Hindlimb muscle (tissue), 1 donor: ENCODE data around the gene TTYH2. TPM values are rescaled to one million over a fixed set of nuclear protein-coding genes. Genes with fewer than 3 reads are reported as not detected.
"Not testable (repeated sequence)": the region's sequence is repeated elsewhere in the genome, so short reads cannot be mapped to it uniquely, and the experiment has no call there.

Experiments
- DNase-seq: peaks from one replicate; pipeline ENCODE4 v3.0.0-alpha.2; 2013
- polyA plus RNA-seq: library from polyadenylated mRNA; unstranded; fragments of 120-200 nt; gene quantifications from one replicate; pipeline ENCODE4 v1.2.1, GENCODE V29; 2013; ENCODE audit not compliant: insufficient read length

The TTYH2 gene
- polyA plus RNA-seq, 1 donor = 72.3 TPM

DNA sequence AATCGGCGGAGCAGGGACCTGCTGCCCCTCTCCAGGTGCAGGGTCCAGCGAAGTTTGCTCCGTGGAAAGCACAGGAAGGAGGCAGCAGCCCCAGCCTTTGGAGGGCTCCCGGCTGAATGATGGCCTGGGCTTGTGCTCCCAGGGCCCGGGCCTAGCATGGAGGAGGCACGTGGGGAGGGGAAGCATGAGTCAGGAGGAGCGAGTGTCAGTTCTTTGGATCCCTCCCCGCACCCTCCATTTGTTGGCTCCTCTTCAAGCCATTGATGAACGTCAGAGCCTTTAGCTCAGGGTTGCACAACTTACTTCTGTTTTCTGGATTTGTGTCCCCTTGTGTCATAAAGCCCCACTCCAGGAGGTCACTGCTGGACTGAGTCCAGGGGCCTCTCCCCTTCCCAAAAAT is 25.8 kb downstream of the TTYH2 start:
- no peak for DNase-seq

GRCh38 chr17:74240618-74241205 is 27.3 kb downstream of the TTYH2 start:
- DNase-seq = peak; percentile 90

- no peak for DNase-seq
These were observed 28.1 kb downstream of the TTYH2 start for GRCh38 chr17:74241431-74241830.

DNA sequence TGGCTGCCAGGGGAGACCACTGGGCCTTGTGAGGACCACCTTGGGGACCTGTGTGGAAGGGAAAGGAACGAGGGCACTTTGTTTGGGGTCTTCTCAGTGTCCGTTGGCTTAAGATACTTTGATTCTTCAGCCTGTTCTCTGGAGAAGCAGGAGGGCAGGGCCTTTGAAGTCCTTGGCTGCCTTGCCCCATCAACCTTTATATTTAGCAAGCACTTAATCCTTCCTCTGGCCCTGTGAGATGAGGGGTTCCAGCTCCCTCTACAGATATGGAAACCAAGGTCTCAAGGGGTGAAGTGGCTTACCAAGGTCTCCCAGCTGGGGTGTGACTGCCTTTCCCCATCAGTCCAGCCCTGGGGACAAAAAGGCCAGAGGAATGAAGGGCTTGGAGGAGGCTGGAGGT is 28.5 kb downstream of the TTYH2 start:
- no peak for DNase-seq

DNA sequence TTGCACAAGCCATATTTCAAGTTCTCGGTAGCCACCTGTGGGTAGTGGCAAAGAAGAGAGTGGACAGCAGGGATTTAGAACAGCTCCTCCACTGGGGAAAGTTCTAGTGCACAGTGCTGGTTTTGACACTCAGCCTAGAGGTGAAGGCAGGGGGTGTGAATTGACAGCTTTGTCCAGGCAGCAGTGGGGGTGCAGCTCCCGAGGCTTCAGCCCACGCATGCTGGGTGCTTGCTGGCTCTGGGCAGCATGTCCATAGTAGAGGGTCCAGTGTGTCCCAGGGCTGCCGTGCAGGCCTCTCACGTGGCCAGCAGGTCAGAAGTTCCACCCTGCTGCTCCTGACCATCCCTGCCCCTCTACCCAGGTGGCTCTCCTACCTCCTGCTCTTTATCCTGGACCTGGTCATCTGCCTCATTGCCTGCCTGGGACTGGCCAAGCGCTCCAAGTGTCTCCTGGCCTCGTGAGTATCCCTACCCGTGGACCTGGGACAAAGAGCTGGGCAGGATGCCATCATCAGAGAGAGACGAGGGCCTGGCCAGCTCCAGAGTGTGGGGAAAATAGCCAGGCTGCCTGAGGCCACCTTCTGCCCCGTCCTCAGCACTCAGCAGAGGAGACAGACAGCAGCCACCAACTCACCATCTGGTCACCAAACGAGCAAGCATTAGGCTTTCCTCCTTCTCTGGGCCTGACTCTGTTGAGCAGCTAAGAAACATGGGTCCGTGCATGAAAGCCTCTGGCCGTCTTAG is 29.8 kb downstream of the TTYH2 start:
- DNase-seq = no peak

GRCh38 chr17:74244128-74244527 is 30.8 kb downstream of the TTYH2 start:
- no peak for DNase-seq

GRCh38 chr17:74244548-74244947 is 31.2 kb downstream of the TTYH2 start:
- no peak for DNase-seq

DNA sequence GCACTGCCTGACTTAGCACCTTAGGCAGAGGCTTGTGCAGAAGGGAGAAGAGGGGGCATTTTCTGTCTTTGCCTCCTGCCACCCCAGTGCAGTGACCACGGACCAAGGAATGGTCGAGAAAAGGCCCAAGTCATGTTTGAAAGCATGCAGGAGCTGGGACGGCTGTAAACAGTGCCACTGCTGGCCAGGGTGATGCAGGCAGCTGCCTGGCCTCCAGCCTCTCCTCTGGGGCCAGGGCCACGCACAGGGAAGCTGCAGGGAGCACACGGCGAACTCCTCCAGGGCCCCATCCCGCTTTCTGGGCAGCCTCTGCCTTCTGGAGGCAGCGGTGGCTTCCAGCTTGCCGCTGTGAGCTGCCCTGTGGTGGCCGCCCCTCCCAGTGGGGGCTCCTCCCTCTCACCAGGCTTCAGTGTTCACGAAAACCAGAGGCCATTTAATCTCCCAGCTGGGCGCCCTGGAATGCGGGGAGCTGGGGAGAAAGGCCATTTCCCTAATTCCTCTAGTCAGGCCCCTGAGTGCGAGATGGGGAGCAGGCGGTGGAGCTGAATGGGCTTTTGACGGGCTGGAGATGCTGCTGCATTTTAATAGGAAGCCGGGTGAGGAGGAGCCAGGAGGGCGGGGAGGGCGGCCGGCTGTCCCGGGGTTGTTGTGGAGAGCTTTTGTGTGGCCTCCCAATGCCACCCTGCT is 31.9 kb downstream of the TTYH2 start:
- no peak for DNase-seq

DNA sequence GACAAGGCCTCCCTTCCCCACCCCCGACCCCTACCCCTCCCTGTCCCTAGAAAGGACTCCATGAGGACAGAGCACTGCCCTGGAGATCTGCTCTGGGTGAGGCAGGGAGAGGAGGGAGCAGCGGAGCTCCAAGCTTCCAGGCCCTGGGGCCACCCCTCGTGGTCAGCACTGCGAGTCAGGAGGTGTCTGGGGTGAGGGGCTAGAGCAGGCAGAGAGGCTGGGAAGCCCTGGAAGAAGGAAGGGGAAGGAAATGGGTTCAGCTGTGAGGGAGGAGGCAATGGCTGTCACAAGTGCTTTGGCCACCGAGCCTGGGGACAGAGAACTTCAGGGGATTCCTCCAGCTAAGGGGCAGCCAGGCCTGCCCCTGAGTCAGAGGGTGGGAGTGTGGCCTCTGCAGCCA is 32.5 kb downstream of the TTYH2 start:
- DNase-seq = no peak

DNA sequence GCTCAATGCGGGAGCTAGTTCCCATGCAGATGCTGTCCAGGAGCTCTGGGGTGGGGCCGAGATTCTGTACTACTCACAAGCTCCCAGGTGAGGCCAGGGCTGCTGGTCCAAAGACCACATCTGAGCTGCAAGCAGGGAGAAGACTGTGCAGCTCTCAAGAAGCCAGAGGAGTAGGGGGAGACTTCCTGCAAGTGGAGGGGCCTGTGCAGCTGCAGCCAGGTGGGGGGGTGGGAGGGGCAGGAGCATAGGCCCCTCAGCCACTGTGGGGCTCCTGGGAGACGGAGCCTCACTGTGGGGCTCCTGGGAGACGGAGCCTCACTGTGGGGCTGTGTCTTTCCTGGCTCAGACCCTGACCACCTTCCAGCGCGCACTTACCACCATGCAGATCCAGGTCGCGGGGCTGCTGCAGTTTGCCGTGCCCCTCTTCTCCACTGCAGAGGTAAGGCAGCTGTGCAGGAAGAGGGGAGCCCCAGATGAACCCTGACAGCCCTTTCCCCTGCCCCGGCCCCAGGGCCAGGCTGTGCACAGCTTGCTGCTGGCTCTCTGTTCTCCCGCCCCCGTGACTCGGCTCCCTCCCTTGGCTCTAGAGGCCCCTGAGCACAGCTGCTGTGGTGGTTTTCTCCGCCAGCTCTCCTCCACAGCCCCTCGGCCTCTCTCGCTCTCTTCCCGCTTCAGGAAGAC is 36.4 kb downstream of the TTYH2 start:
- DNase-seq = peak; percentile 86

DNA sequence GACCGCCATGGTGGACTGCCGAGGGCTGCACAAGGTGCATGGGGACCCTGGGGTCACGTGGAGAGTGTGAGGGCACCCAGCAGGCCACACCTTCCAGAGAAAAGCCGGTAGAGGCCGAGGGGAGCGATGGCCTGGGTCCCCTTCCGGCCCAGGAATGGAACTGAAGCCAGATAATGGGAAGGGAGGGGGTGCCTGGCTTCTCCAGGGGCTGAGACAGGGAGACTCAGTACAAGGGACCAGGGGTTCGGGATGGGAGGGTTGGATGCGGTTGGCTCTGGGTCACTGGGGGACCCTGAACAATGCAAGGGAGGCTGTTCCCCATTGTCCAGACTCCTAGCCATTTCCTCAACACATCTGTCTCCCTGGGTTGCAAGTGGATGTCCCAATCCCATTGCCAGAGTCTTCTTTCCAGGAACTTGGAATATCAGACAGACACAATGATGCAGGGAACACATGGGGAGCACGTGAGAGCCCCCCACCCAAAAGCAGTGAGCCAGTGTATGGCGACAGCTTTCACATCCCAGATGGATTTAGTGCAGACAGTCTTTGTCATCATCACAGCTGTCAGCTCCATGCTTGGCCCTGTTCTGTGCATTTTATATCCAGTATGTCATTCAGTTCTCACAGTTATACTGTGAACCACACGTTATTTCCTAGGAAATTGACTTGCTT is 37.1 kb downstream of the TTYH2 start:
- DNase-seq = peak; percentile 79

GRCh38 chr17:74251051-74251450 is 37.7 kb downstream of the TTYH2 start:
- no peak for DNase-seq

DNA sequence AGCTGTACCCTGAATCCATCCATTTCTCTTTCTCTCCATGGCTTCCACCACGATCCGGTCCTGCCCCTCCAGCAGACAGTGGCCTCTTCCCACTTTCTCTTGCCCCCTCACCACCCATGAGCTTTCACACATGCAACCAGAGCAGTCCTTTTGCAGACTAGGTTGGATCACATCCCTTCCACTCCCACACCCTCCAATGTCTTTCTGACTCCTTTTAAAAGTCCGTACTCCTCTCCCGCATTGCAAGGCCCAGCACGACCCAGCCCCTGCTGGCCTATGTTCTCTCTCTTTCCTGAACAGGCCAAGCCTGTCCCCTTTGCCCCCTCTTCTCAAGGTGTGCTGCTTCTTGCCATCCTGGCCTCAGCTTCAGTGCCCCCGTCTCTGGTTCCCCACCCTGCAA is 38.2 kb downstream of the TTYH2 start:
- DNase-seq = no peak

- no peak for DNase-seq
These were observed 38.8 kb downstream of the TTYH2 start for GRCh38 chr17:74252211-74252610.

GRCh38 chr17:74253036-74253435 is 39.7 kb downstream of the TTYH2 start:
- no peak for DNase-seq

GRCh38 chr17:74257311-74257710 is 43.9 kb downstream of the TTYH2 start:
- DNase-seq = no peak

DNA sequence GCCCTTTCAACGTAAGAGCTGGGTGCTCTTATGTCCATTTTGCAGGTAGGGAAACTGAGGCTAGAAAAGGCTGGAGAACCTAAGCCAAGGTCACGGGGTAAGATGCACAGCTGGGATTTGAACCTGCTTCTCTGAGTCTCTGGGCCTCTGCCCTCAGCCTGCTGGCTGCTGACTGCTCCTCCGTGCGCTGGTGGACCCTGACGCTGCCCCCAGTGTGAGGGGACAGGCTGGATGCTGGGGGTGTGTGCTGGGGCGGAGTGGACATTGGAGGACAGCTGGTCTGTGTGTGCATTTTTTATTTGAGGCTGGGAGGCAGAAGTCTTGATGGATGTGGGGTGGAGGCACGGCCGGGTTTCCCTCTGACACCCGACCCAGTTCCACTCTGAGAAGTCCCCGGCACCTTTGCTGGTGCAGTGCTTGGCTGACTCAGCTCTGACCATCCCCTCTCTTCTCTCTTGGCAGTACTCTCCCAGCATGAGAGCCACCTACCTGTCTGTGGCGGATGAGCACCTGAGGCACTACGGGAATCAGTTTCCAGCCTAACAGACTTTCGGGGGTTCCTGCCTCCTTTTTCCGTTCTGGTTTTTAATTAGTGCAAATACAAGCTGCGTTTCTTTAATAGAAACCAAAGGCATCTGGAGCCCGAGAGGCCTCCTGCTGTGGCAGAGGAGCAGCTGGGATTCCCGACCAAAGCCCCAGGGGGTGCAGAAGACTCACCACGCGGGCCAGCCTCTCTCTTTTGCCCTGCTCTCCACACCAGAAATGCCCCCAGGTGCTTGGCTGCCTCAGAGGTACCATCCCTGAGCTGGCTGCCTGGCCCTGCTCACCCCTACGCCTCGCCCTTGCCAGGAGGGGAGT is 46.5 kb downstream of the TTYH2 start:
- no peak for DNase-seq

DNA sequence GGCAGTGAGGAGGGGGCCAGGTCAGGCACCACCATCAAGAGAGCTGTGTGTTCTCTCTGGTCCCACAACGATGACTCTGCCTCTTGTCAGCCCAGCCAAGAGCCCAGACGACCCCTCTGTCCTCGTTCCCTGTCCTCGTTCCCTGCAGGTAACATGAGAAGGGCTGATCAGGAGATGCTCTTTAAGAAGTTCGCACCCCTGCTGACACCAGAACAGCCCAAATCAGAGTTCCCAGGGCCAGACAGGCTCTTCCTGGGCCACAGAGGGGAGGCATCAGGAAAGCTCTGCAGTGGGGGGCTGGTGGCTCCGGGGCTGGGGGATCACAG is 47.1 kb downstream of the TTYH2 start:
- no peak for DNase-seq

DNA sequence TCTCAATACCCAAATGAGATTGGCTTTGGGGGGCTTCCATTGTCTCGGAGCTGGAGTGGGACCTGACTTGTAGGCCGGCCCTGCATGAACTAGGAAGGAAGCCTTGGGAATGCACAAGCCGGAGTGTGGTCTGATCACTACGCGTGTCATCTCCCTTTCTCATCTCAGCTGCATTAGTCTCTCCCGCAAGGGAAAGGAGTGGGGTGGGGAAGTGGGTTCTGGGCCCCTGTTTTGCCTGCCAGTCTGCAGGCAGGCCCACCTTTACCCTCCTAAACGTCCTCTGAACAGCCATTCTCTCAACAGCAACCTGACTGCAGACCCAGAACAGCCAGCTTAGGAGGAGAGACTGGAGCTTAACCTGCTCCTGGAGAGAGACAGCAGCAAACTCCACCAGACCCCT is 49.2 kb downstream of the TTYH2 start:
- no peak for DNase-seq

DNA sequence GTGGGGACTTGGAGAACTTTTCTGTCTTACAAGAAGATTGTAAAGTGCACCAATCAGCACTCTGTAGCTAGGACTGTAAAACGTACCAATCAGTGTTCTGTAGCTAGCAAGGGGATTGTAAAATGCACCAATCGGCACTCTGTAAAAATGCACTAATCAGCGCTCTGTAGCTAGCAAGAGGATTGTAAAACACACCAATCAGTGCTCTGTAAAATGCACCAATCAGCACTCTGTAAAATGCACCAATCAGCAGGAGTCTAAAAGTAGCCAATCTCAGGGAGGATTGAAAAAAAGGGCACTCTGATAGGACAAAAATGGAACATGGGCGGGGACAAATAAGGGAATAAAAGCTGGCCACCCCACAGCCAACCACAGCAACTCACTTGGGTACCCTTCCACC is 53.7 kb downstream of the TTYH2 start:
- DNase-seq = not testable (repeated sequence)

DNA sequence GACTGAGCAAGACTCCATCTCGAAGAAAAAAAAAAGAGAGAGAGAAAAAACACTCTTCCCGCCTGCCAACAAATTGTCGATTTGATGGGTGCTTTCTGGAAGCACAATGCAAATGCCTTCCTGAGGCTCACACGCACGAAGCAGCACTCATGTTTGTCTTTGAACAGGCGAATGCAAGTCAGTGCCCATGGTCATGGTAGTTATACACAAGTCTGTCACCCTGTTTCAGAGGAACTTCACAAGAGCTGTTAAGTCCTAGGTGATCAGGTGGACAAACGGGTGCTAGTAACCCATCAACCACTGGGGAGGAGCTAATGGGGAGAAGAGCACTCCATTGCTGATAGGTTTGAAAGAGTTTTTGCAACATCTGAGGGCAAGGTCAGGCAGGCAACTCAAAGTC is 54.2 kb downstream of the TTYH2 start:
- DNase-seq = no peak

- no peak for DNase-seq
These were observed 54.7 kb downstream of the TTYH2 start for GRCh38 chr17:74267987-74268499.
